Muscle of back (tissue), 13 donors: ENCODE results near the gene KRTAP2-1. TPM values are rescaled to one million over a fixed set of nuclear protein-coding genes. Genes with fewer than 3 reads are reported as not detected.
"Not testable (repeated sequence)": the region's sequence is repeated elsewhere in the genome, so short reads cannot be mapped to it uniquely, and the experiment has no call there.

Experiments
- DNase-seq, 3 donors: peaks; one replicate each; pipeline versions ENCODE4 v3.0.0 to v3.0.0-alpha.2; 2013
- long read RNA-seq, 9 donors: transcript quantifications; one replicate each; lab custom pipeline, GENCODE V29; 2026
- polyA plus RNA-seq, 10 donors: library from polyadenylated mRNA; unstranded; fragments of 120-200 nt; gene quantifications; one replicate each; pipeline ENCODE4 v1.2.1, GENCODE V29; 2013; ENCODE audit not compliant: insufficient read length in 10 of 10

Gene KRTAP2-1
- not detected for polyA plus RNA-seq
- long read RNA-seq, donor 1: 0 reads
- long read RNA-seq, donor 2: 0 reads
- long read RNA-seq, donor 3: 0 reads
- long read RNA-seq, donor 4: 0 reads
- long read RNA-seq, donor 5: 0 reads
- long read RNA-seq, donor 6: 0 reads
- long read RNA-seq, donor 7: 0 reads
- long read RNA-seq, donor 8: 0 reads
- long read RNA-seq, donor 9: 0 reads

GRCh38 chr17:41046735-41047465 lies at the start of gene KRTAP2-1:
Gene KRTAP2-1, minus strand, starts transcription at chr17:41047316. Its CDS starts 49 bp downstream, at chr17:41047267.
- not testable (repeated sequence) for DNase-seq

GRCh38 chr17:41096055-41096454 lies 48.9 kb upstream of the KRTAP2-1 start:
- DNase-seq: no peak

- DNase-seq: not testable (repeated sequence)
Measured at GRCh38 chr17:41088760-41089352, 41.7 kb upstream of the KRTAP2-1 start.

- not testable (repeated sequence) for DNase-seq
Measured at GRCh38 chr17:41084100-41084856, 37.2 kb upstream of the KRTAP2-1 start, which contains the start of gene KRTAP4-7. Gene KRTAP4-7, plus strand, starts transcription at chr17:41084150. Its CDS starts 57 bp downstream, at chr17:41084207.

GRCh38 chr17:41083427-41083826 lies 36.3 kb upstream of the KRTAP2-1 start:
- not testable (repeated sequence) for DNase-seq

- no peak for DNase-seq
Measured at GRCh38 chr17:41082626-41083025, 35.5 kb upstream of the KRTAP2-1 start.

GRCh38 chr17:41076788-41077187 lies 29.7 kb upstream of the KRTAP2-1 start:
- no peak for DNase-seq

GRCh38 chr17:41073676-41074075 lies 26.6 kb upstream of the KRTAP2-1 start:
- no peak for DNase-seq

GRCh38 chr17:41071606-41072360 lies 24.7 kb upstream of the KRTAP2-1 start:
- DNase-seq: no peak

GRCh38 chr17:41069031-41069430 lies 21.9 kb upstream of the KRTAP2-1 start:
- no peak for DNase-seq

- no peak for DNase-seq
Measured at GRCh38 chr17:41067281-41067680, 20.2 kb upstream of the KRTAP2-1 start.

GRCh38 chr17:41065829-41066624 lies 18.9 kb upstream of the KRTAP2-1 start, which contains the start of gene KRTAP2-4:
Gene KRTAP2-4, minus strand, starts transcription at chr17:41065879. Its CDS starts 34 bp downstream, at chr17:41065845.
- DNase-seq: peak in 1 of 3 donors; percentile 76

GRCh38 chr17:41065016-41065689 lies 18.0 kb upstream of the KRTAP2-1 start:
- not testable (repeated sequence) for DNase-seq

- DNase-seq: no peak
Measured at GRCh38 chr17:41064301-41064700, 17.2 kb upstream of the KRTAP2-1 start.

GRCh38 chr17:41063449-41063848 lies 16.3 kb upstream of the KRTAP2-1 start:
- no peak for DNase-seq

- peak in 1 of 3 donors; percentile 93 for DNase-seq
Measured at GRCh38 chr17:41061964-41062363, 14.8 kb upstream of the KRTAP2-1 start.

- DNase-seq: peak in 1 of 3 donors; percentile 92
Measured at GRCh38 chr17:41060052-41060604, 13.0 kb upstream of the KRTAP2-1 start, which contains the start of gene KRTAP2-3. Gene KRTAP2-3, minus strand, starts transcription at chr17:41060114. Its CDS starts 64 bp downstream, at chr17:41060050.

- DNase-seq: peak in 1 of 3 donors; percentile 83
Measured at GRCh38 chr17:41059276-41060051, 12.3 kb upstream of the KRTAP2-1 start.
